ENCODE data around the gene TMEM132A.

- TF ChIP-seq CTCF (IDR thresholded peaks at IDR 0.05; ENCODE audit: low read depth, low read length, missing input control) (no peak), YY1 (IDR thresholded peaks at IDR 0.05) (no peak), SP1 (IDR thresholded peaks at IDR 0.05) (no peak), NR2F2 (IDR thresholded peaks at IDR 0.05) (no peak)
- TF ChIP-seq, protein P1, sequence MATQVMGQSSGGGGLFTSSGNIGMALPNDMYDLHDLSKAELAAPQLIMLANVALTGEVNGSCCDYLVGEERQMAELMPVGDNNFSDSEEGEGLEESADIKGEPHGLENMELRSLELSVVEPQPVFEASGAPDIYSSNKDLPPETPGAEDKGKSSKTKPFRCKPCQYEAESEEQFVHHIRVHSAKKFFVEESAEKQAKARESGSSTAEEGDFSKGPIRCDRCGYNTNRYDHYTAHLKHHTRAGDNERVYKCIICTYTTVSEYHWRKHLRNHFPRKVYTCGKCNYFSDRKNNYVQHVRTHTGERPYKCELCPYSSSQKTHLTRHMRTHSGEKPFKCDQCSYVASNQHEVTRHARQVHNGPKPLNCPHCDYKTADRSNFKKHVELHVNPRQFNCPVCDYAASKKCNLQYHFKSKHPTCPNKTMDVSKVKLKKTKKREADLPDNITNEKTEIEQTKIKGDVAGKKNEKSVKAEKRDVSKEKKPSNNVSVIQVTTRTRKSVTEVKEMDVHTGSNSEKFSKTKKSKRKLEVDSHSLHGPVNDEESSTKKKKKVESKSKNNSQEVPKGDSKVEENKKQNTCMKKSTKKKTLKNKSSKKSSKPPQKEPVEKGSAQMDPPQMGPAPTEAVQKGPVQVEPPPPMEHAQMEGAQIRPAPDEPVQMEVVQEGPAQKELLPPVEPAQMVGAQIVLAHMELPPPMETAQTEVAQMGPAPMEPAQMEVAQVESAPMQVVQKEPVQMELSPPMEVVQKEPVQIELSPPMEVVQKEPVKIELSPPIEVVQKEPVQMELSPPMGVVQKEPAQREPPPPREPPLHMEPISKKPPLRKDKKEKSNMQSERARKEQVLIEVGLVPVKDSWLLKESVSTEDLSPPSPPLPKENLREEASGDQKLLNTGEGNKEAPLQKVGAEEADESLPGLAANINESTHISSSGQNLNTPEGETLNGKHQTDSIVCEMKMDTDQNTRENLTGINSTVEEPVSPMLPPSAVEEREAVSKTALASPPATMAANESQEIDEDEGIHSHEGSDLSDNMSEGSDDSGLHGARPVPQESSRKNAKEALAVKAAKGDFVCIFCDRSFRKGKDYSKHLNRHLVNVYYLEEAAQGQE (IDR thresholded peaks at IDR 0.05), result no peak
- TF ChIP-seq, protein P2, sequence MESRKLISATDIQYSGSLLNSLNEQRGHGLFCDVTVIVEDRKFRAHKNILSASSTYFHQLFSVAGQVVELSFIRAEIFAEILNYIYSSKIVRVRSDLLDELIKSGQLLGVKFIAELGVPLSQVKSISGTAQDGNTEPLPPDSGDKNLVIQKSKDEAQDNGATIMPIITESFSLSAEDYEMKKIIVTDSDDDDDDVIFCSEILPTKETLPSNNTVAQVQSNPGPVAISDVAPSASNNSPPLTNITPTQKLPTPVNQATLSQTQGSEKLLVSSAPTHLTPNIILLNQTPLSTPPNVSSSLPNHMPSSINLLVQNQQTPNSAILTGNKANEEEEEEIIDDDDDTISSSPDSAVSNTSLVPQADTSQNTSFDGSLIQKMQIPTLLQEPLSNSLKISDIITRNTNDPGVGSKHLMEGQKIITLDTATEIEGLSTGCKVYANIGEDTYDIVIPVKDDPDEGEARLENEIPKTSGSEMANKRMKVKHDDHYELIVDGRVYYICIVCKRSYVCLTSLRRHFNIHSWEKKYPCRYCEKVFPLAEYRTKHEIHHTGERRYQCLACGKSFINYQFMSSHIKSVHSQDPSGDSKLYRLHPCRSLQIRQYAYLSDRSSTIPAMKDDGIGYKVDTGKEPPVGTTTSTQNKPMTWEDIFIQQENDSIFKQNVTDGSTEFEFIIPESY (IDR thresholded peaks at IDR 0.05), result no peak
These were observed 23.4 kb upstream of the TMEM132A start for GRCh38 chr11:60900673-60901404.
